HepG2 (cell line): Measurements from ENCODE around the gene KAZN. TPM values are rescaled to one million over a fixed set of nuclear protein-coding genes. Genes with fewer than 3 reads are reported as not detected.

Experiments used
- BHLHE40 ChIP-seq: IDR thresholded peaks from 2 replicates; pipeline ENCODE4 v1.6.1; 2011; ENCODE audit warnings: low read length, improper control_type of control experiment
- BRF2 ChIP-seq: sonication (generic); formaldehyde crosslinking; IDR thresholded peaks from 2 replicates; pipeline ENCODE4 v1.8.1; 2022; ENCODE audit warnings: mild to moderate bottlenecking, missing genetic modification reagents
- ELF3 ChIP-seq: IDR thresholded peaks from 2 replicates; pipeline ENCODE4 v1.6.1; 2016; ENCODE audit warnings: missing genetic modification reagents, missing compliant biosample characterization
- ESRRA ChIP-seq: sonication (generic); formaldehyde crosslinking; IDR thresholded peaks from 2 replicates; pipeline ENCODE4 v1.5.1; 2020; ENCODE audit warnings: mild to moderate bottlenecking, low read depth, missing genetic modification reagents
- GLMP ChIP-seq: sonication (generic); formaldehyde crosslinking; IDR thresholded peaks from 2 replicates; pipeline ENCODE4 v1.9.0; 2021; ENCODE audit warnings: missing genetic modification reagents, mild to moderate bottlenecking, borderline replicate concordance
- HMGXB3 ChIP-seq: sonication (generic); formaldehyde crosslinking; IDR thresholded peaks from 2 replicates; pipeline ENCODE4 v1.4.0; 2020; ENCODE audit warnings: missing genetic modification reagents, borderline replicate concordance
- NR2F6 ChIP-seq, 2 experiments: IDR thresholded peaks; 2 replicates each; pipeline ENCODE4 v1.6.1; 2016; ENCODE audit warnings: antibody characterized with exemption in 1 of 2, mild to moderate bottlenecking in 1 of 2
- POLR2G ChIP-seq: fragments of 200-400 bp; formaldehyde crosslinking; IDR thresholded peaks from 2 replicates; pipeline ENCODE4 v1.6.1; 2018; ENCODE audit warnings: mild to moderate bottlenecking, low read depth, low read length, moderate library complexity
- PTBP1 ChIP-seq: fragments of 200-400 bp; formaldehyde crosslinking; IDR thresholded peaks from 2 replicates; pipeline ENCODE4 v1.6.1; 2018; ENCODE audit warnings: low read length, low read depth; ENCODE audit not compliant: poor library complexity, severe bottlenecking
- REL ChIP-seq: sonication (generic); formaldehyde crosslinking; conservative IDR thresholded peaks from 2 replicates; pipeline ENCODE4 v1.8.0; 2022; ENCODE audit warnings: mild to moderate bottlenecking, missing genetic modification reagents, moderate library complexity
- SP140L ChIP-seq: sonication (generic); formaldehyde crosslinking; IDR thresholded peaks from 2 replicates; pipeline ENCODE4 v1.4.0; 2020; ENCODE audit warnings: missing genetic modification reagents, borderline replicate concordance
- ZFP91 ChIP-seq: sonication (generic); formaldehyde crosslinking; IDR thresholded peaks from 2 replicates; pipeline ENCODE4 v1.9.0; 2022; ENCODE audit warnings: missing genetic modification reagents, mild to moderate bottlenecking, borderline replicate concordance
- ZNF207 ChIP-seq: fragments of 450-650 bp; IDR thresholded peaks from 2 replicates; pipeline ENCODE4 v1.6.1; 2016; ENCODE audit warnings: antibody characterized with exemption, borderline replicate concordance
- ZNF30 ChIP-seq: sonication (generic); formaldehyde crosslinking; IDR thresholded peaks from 2 replicates; pipeline ENCODE4 v1.5.0; 2020; ENCODE audit warnings: mild to moderate bottlenecking, missing genetic modification reagents
- ZNF468 ChIP-seq: sonication (generic); formaldehyde crosslinking; IDR thresholded peaks from 2 replicates; pipeline ENCODE4 v1.8.0; 2022; ENCODE audit warnings: mild to moderate bottlenecking, moderate library complexity, missing genetic modification reagents
- polyA plus RNA-seq, 8 experiments: library from polyadenylated mRNA; depleted of rRNA in 3 of 8; stranded (reverse) in 7 of 8; unstranded in 1 of 8; fragments of >200 nt; fragmentation: Illumina TruSeq in 4 of 8; extraction: Trizol in 4 of 8; gene quantifications; 2 replicates each; pipeline versions ENCODE4 v1.2.1 to v1.2.3, GENCODE V29; 2011 to 2016; ENCODE audit warnings: low read depth in 4 of 8, missing spikeins in 1 of 8, mixed read lengths in 1 of 8; ENCODE audit not compliant: insufficient read depth in 1 of 8
- total RNA-seq, 5 experiments: library from RNA; depleted of rRNA; stranded (reverse); fragments of >200 nt; fragmentation: Illumina TruSeq; extraction: Trizol; gene quantifications; 2 replicates each; pipeline ENCODE4 v1.2.3, GENCODE V29; 2016; ENCODE audit warnings: low read depth in 1 of 5
- TF ChIP-seq, protein P1 (sequence below), 2 experiments: sonication (generic) in 1 of 2; formaldehyde crosslinking in 1 of 2; IDR thresholded peaks; 2 replicates each; pipeline versions ENCODE4 v1.5.1 to v1.6.1; 2011 to 2020; ENCODE audit warnings: borderline replicate concordance in 1 of 2, low read depth in 1 of 2, low read length in 1 of 2, mild to moderate bottlenecking in 1 of 2, missing genetic modification reagents in 1 of 2, moderate library complexity in 1 of 2
- TF ChIP-seq, protein P2 (sequence below): sonication (generic); formaldehyde crosslinking; IDR thresholded peaks from 2 replicates; pipeline ENCODE4 v1.4.0; 2020; ENCODE audit warnings: mild to moderate bottlenecking, low read depth, missing genetic modification reagents

The KAZN gene
- total and polyA plus RNA-seq, 2 of the 13 experiments (the other 11 are each of a cell fraction or from before 2014, with no cell fraction given), result 10.4 to 13.5 TPM

DNA sequence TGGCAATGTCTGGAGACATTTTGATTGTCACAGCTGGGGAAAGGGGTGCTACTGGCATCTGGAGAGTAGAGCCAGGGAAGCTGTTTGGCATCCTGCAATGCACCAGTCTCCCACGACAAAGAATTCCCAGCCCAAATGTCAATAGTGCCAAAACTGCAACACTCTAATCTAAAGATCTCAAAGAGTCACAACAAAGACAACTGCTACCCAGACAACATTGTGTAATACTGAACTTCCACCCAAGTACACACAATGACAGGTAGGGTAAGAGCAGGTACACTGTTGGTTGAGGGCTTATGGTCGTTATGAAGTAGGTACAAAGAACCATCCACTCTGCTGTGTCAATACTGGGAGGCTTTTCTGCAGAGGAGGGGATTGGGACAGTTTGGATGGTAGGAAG is 546.8 kb downstream of the KAZN start (continued):
- TF ChIP-seq POLR2G (no peak), ZNF30 (no peak), BHLHE40 (no peak), BRF2 (CRISPR knock-in tag) (no peak), ZNF468 (CRISPR knock-in tag) (no peak), REL (CRISPR knock-in tag) (no peak), HMGXB3 (CRISPR knock-in tag) (peak; percentile 88), ELF3 (CRISPR knock-in tag) (peak; percentile 74), SP140L (CRISPR knock-in tag) (no peak), NR2F6 (IDR thresholded peaks at IDR 0.05) (peak; percentile 47; the same call in 1 of the 2 replicates), NR2F6 (CRISPR knock-in tag; IDR thresholded peaks at IDR 0.05) (peak; percentile 79), ESRRA (CRISPR knock-in tag) (no peak), ZNF207 (no peak), ZFP91 (peak; percentile 34; the same call in 1 of the 2 replicates), PTBP1 (no peak), GLMP (CRISPR knock-in tag) (no peak)
- TF ChIP-seq, protein P1, sequence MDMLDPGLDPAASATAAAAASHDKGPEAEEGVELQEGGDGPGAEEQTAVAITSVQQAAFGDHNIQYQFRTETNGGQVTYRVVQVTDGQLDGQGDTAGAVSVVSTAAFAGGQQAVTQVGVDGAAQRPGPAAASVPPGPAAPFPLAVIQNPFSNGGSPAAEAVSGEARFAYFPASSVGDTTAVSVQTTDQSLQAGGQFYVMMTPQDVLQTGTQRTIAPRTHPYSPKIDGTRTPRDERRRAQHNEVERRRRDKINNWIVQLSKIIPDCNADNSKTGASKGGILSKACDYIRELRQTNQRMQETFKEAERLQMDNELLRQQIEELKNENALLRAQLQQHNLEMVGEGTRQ (IDR thresholded peaks at IDR 0.05; ENCODE audit: low read depth, low read length), result no peak
- TF ChIP-seq, protein P1 (CRISPR knock-in tag; IDR thresholded peaks at IDR 0.05; ENCODE audit: borderline replicate concordance), result no peak
- TF ChIP-seq, protein P2, sequence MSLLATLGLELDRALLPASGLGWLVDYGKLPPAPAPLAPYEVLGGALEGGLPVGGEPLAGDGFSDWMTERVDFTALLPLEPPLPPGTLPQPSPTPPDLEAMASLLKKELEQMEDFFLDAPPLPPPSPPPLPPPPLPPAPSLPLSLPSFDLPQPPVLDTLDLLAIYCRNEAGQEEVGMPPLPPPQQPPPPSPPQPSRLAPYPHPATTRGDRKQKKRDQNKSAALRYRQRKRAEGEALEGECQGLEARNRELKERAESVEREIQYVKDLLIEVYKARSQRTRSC (CRISPR knock-in tag), result no peak
